ENCODE data around the gene UGCG. TPM values are rescaled to one million over a fixed set of nuclear protein-coding genes. Genes with fewer than 3 reads are reported as not detected.
A peak's percentile ranks its signal among the peaks of the same experiment; 100 is the strongest.
"Not testable (repeated sequence)": the region's sequence is repeated elsewhere in the genome, so short reads cannot be mapped to it uniquely, and the experiment has no call there.

The UGCG gene
- total and polyA plus RNA-seq, 2 experiments from 2014 or later: 73.1 to 148 TPM

DNA sequence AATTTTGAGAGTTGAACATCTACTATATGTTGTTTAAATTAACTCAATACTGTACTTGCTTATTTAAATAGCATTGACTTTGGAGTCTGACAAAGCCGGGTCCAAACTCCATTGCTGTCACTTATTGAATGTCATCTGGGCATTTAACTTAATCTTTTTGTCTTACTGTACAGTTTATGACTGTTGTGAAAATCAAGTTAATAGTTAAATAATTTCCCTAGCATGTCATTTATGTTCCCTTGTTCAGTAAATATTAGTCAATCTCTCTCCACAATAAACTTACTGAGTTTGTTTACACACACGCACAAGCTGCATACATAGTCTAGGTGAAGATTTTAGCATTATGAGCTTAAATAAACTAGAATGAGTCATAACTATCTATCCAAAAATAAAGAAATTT, 6.3 kb upstream of the UGCG start:
- Histone ChIP-seq H3K9me3 (ENCODE audit: low read depth) (no peaks in the 10 kb centered on the region), H3K4me2 (ENCODE audit: unreplicated experiment) (no peak overlapping the region), H3K9me2 (ENCODE audit: insufficient read depth) (no peaks in the 10 kb centered on the region), H3K9ac (no peak overlapping the region), H2AFZ (no peak overlapping the region), H3K4me1 (ENCODE audit: insufficient read depth) (peaks cover 8% of the 10 kb centered on the region), H4K20me1 (ENCODE audit: insufficient read depth) (no peaks in the 10 kb centered on the region), H3K27ac (no peak overlapping the region), H3K27me3 (replicated peaks; ENCODE audit: insufficient read depth) (no peaks in the 10 kb centered on the region), H3K36me3 (ENCODE audit: low read depth) (no peaks in the 10 kb centered on the region), H3K4me3 (no peak overlapping the region), H3F3A (ENCODE audit: insufficient read depth) (peaks cover under 1% of the 10 kb centered on the region; the same call in 1 of the 2 replicates), H3K79me2 (ENCODE audit: insufficient read depth) (peaks cover 11% of the 10 kb centered on the region)
- DNase-seq: no peak
- in situ Hi-C loops (cut with MboI): no loop called here
- 97 to 99% methylated on average over 2 of the region's 2 CpGs for WGBS, 2 experiments (ENCODE audit: low coverage in 1 of 2, low lambda C conversion rate in 2 of 2, missing lambda C conversion rate in 2 of 2)
- TF ChIP-seq EZH2phosphoT487 (IDR thresholded peaks at IDR 0.05; ENCODE audit: insufficient read depth, low read depth) (no peak), EZH2 (IDR thresholded peaks at IDR 0.05; ENCODE audit: insufficient read depth, poor library complexity, severe bottlenecking) (no peak)

DNA sequence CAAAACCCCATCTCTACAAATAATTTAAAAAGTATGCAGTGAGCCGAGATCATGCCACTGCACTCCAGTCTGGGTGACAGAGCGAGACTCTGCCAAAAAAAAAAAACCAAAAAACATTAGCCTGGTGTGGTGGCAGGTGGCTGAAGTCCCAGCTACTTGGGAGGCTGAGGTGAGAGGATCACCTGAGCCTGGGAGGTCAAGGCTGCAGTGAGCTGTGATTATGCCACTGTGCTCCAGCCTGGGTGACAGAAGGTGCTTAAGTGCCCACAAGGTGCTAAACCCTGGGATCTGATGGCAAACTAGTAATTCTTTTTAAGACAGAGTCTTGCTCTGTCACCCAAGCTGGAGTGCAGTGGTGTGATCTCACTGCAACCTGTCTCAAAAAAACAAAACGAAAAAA, 5.7 kb upstream of the UGCG start:
- H4K20me1 ChIP-seq (ENCODE audit: insufficient read depth); H3K9me2 ChIP-seq (ENCODE audit: insufficient read depth); in situ Hi-C loops (cut with MboI); DNase-seq; H3K4me2 ChIP-seq (ENCODE audit: unreplicated experiment); H3F3A ChIP-seq (ENCODE audit: insufficient read depth); H2AFZ ChIP-seq; H3K27ac ChIP-seq; H3K9ac ChIP-seq; H3K4me3 ChIP-seq; H3K27me3 ChIP-seq (replicated peaks; ENCODE audit: insufficient read depth); H3K36me3 ChIP-seq (ENCODE audit: low read depth); H3K9me3 ChIP-seq (ENCODE audit: low read depth): not testable (repeated sequence)
- WGBS, 2 experiments (ENCODE audit: low coverage in 1 of 2, low lambda C conversion rate in 2 of 2, missing lambda C conversion rate in 2 of 2): 68 to 74% methylated on average over 2 to 3 of the region's 3 CpGs
- Histone ChIP-seq H3K79me2 (ENCODE audit: insufficient read depth) (peaks cover 16% of the 10 kb centered on the region), H3K4me1 (ENCODE audit: insufficient read depth) (peaks cover 13% of the 10 kb centered on the region)

DNA sequence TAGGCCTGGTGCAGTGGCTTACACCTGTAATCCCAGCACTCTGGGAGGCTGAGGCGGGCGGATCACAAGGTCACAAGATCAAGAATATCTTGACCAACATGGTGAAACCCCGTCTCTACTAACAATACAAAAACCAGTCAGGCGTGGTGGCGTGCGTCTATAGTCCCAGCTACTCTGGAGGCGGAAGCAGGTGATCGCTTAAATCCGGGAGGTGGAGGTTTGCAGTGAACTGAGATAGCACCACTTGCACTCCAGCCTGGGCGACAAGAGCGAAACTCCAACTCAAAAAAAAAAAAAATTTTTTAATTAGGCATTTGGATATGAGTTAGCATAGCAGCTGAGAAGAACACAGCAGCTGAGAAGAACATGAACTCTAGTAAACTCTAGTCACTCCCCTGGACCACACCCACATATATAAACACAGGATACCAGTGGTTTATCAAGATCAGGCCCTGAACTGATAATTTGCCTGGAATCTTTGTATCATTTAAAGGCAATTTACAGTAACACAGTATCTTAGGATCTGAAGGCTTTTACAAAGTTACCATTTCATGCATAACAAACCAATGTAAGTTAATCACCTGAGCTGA, 4.6 kb upstream of the UGCG start:
- H3K27ac ChIP-seq: no peak overlapping the region
- H3K4me2 ChIP-seq (ENCODE audit: unreplicated experiment): no peak overlapping the region
- H4K20me1 ChIP-seq (ENCODE audit: insufficient read depth): no peaks in the 10 kb centered on the region
- peaks cover 22% of the 10 kb centered on the region for H3K79me2 ChIP-seq (ENCODE audit: insufficient read depth)
- peaks cover 9% of the 10 kb centered on the region; the same call in 1 of the 2 replicates for H3F3A ChIP-seq (ENCODE audit: insufficient read depth)
- WGBS, 2 experiments (ENCODE audit: low coverage in 1 of 2, low lambda C conversion rate in 2 of 2, missing lambda C conversion rate in 2 of 2): 79 to 83% methylated on average over 11 of the region's 11 CpGs
- H3K9me2 ChIP-seq (ENCODE audit: insufficient read depth): no peaks in the 10 kb centered on the region
- no peak overlapping the region for H3K9ac ChIP-seq
- in situ Hi-C loops (cut with MboI): no loop called here
- no peaks in the 10 kb centered on the region for H3K27me3 ChIP-seq (replicated peaks; ENCODE audit: insufficient read depth)
- DNase-seq: no peak
- H3K4me3 ChIP-seq: no peak overlapping the region
- TF ChIP-seq EZH2 (IDR thresholded peaks at IDR 0.05; ENCODE audit: insufficient read depth, poor library complexity, severe bottlenecking) (no peak), EZH2phosphoT487 (IDR thresholded peaks at IDR 0.05; ENCODE audit: insufficient read depth, low read depth) (no peak)
- no peak overlapping the region for H2AFZ ChIP-seq
- no peaks in the 10 kb centered on the region for H3K9me3 ChIP-seq (ENCODE audit: low read depth)
- peaks cover 13% of the 10 kb centered on the region for H3K4me1 ChIP-seq (ENCODE audit: insufficient read depth)
- H3K36me3 ChIP-seq (ENCODE audit: low read depth): no peaks in the 10 kb centered on the region

DNA sequence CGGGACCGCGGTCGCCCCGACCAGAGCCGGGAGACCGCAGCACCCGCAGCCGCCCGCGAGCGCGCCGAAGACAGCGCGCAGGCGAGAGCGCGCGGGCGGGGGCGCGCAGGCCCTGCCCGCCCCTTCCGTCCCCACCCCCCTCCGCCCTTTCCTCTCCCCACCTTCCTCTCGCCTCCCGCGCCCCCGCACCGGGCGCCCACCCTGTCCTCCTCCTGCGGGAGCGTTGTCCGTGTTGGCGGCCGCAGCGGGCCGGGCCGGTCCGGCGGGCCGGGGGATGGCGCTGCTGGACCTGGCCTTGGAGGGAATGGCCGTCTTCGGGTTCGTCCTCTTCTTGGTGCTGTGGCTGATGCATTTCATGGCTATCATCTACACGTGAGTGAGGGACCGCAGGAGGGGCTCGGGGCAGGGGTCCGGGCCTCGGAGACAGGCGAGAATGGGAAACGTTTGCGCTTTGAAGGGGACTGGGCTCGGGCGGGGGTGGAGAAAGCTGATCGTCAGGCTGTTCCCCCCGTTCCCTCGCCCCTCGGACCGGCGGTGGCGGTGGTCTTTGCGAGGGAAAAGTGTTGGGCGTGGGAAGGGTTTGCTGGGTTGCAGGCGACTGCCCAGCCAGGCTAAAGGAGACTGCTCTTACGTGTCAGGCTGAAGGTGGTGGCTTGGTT, 457 bp downstream of the UGCG start:
- Histone ChIP-seq H3K9me2 (ENCODE audit: insufficient read depth) (no peaks in the 10 kb centered on the region), H3K79me2 (ENCODE audit: insufficient read depth) (peaks cover 72% of the 10 kb centered on the region), H3K9ac (peak overlapping the region; percentile 88), H3F3A (ENCODE audit: insufficient read depth) (peaks cover 56% of the 10 kb centered on the region), H4K20me1 (ENCODE audit: insufficient read depth) (peaks cover 3% of the 10 kb centered on the region), H3K4me2 (ENCODE audit: unreplicated experiment) (peak overlapping the region; percentile 87), H2AFZ (no peak overlapping the region), H3K27me3 (replicated peaks; ENCODE audit: insufficient read depth) (no peaks in the 10 kb centered on the region), H3K27ac (peak overlapping the region; percentile 83), H3K4me1 (ENCODE audit: insufficient read depth) (peaks cover 14% of the 10 kb centered on the region), H3K36me3 (ENCODE audit: low read depth) (0 out of 2 replicates have a peak, but pooled peaks cover 3% of the 10 kb centered on the region), H3K9me3 (ENCODE audit: low read depth) (no peaks in the 10 kb centered on the region), H3K4me3 (peak overlapping the region; percentile 99)
- DNase-seq: peak; percentile 65
- in situ Hi-C loops (cut with MboI): no loop called here
- WGBS, 2 experiments (ENCODE audit: low coverage in 1 of 2, low lambda C conversion rate in 2 of 2, missing lambda C conversion rate in 2 of 2): 2 to 4% methylated on average over 36 to 51 of the region's 68 CpGs
- TF ChIP-seq EZH2phosphoT487 (IDR thresholded peaks at IDR 0.05; ENCODE audit: insufficient read depth, low read depth) (no peak), EZH2 (IDR thresholded peaks at IDR 0.05; ENCODE audit: insufficient read depth, poor library complexity, severe bottlenecking) (no peak)
